Measurements from ENCODE around the gene DYRK3. TPM values are rescaled to one million over a fixed set of nuclear protein-coding genes. Genes with fewer than 3 reads are reported as not detected.

Gene DYRK3
- total and polyA plus RNA-seq, 9 of the 15 experiments (the other 6 are each of a cell fraction or from before 2014, with no cell fraction given): 4.5 to 33.7 (median 25.7) TPM

- TF ChIP-seq ZBTB43 (CRISPR knock-in tag; IDR thresholded peaks at IDR 0.05): no peak
- peak; percentile 31; the same call in 1 of the 2 replicates for TF ChIP-seq RB1 (IDR thresholded peaks at IDR 0.05; ENCODE audit: low read depth)
- no peak for TF ChIP-seq ZNF239 (CRISPR knock-in tag; IDR thresholded peaks at IDR 0.05)
- TF ChIP-seq ETV5 (CRISPR knock-in tag; IDR thresholded peaks at IDR 0.05; ENCODE audit: low read depth): peak; percentile 45; the same call in 1 of the 2 replicates
- TF ChIP-seq ZNF507 (tag; conservative IDR thresholded peaks at IDR 0.05): no peak
- no peak for TF ChIP-seq ZC3H4 (CRISPR knock-in tag; IDR thresholded peaks at IDR 0.05; ENCODE audit: borderline replicate concordance)
- TF ChIP-seq THRB (CRISPR knock-in tag; conservative IDR thresholded peaks at IDR 0.05): 0 out of 2 replicates have a peak, but pooled peaks have one; percentile 24
- peak; percentile 97 for TF ChIP-seq MEF2A (IDR thresholded peaks at IDR 0.05; ENCODE audit: control insufficient read depth, low read depth, low read length)
- peak; percentile 63 for TF ChIP-seq ATF7 (IDR thresholded peaks at IDR 0.05)
- no peak for TF ChIP-seq ZNF512 (tag; IDR thresholded peaks at IDR 0.05)
- peak; percentile 46; the same call in 1 of the 2 replicates for TF ChIP-seq VEZF1 (CRISPR knock-in tag; IDR thresholded peaks at IDR 0.05)
- TF ChIP-seq ATF3 (IDR thresholded peaks at IDR 0.05): no peak
- TF ChIP-seq ATF3 (CRISPR knock-in tag; conservative IDR thresholded peaks at IDR 0.05): 0 out of 2 replicates have a peak, but pooled peaks have one; percentile 59
- TF ChIP-seq PATZ1 (CRISPR knock-in tag; IDR thresholded peaks at IDR 0.05; ENCODE audit: borderline replicate concordance): no peak
- TF ChIP-seq TCF3 (CRISPR knock-in tag; IDR thresholded peaks at IDR 0.05): peak; percentile 81
These were observed 28.7 kb downstream of the DYRK3 start (continued) for GRCh38 chr1:206663832-206664652.
